Osteoblast (primary cell): ENCODE data around the gene LPGAT1. TPM values are rescaled to one million over a fixed set of nuclear protein-coding genes. Genes with fewer than 3 reads are reported as not detected.

Source experiments
- DNase-seq: peaks from one replicate; pipeline ENCODE4 v3.0.0; 2011; ENCODE audit warnings: low spot score, mixed read lengths; ENCODE audit not compliant: insufficient read length; ENCODE audit errors: missing footprints
- H2AFZ ChIP-seq: 2 replicates; pipeline ENCODE4 v1.6.0; 2011; ENCODE audit warnings: mild to moderate bottlenecking, low read length
- H3K27ac ChIP-seq: 2 replicates; pipeline ENCODE4 v1.5.1; 2011; ENCODE audit warnings: mild to moderate bottlenecking, low read depth, low read length, moderate library complexity
- H3K27me3 ChIP-seq: 2 replicates; pipeline ENCODE4 v1.6.0; 2012; ENCODE audit warnings: mild to moderate bottlenecking, control low read depth, inconsistent platforms, low read length, moderate library complexity; ENCODE audit not compliant: insufficient read depth
- H3K36me3 ChIP-seq: 2 replicates; pipeline ENCODE4 v1.5.1; 2011; ENCODE audit warnings: mild to moderate bottlenecking, low read length, control low read depth, moderate library complexity; ENCODE audit not compliant: insufficient read depth
- H3K4me1 ChIP-seq: 2 replicates; pipeline ENCODE4 v1.5.1; 2011; ENCODE audit warnings: mild to moderate bottlenecking, low read length, control low read depth, moderate library complexity; ENCODE audit not compliant: insufficient read depth
- H3K4me2 ChIP-seq: 2 replicates; pipeline ENCODE4 v1.6.0; 2011; ENCODE audit warnings: mild to moderate bottlenecking, low read length; ENCODE audit not compliant: insufficient read depth
- H3K4me3 ChIP-seq: fragments of 200-600 bp; sonication (generic); 3 replicates; pipeline ENCODE4 v1.5.1; 2012; ENCODE audit warnings: mild to moderate bottlenecking, low read length, inconsistent platforms; ENCODE audit not compliant: insufficient read depth
- H3K79me2 ChIP-seq: 2 replicates; pipeline ENCODE4 v1.6.0; 2012; ENCODE audit warnings: mild to moderate bottlenecking, low read length, control low read depth, inconsistent platforms; ENCODE audit not compliant: insufficient read depth
- H3K9me3 ChIP-seq: 2 replicates; pipeline ENCODE4 v1.5.1; 2011; ENCODE audit warnings: low read depth, low read length, control low read depth
- H4K20me1 ChIP-seq: 2 replicates; pipeline ENCODE4 v1.6.0; 2012; ENCODE audit warnings: mild to moderate bottlenecking, low read length, control low read depth; ENCODE audit not compliant: insufficient read depth
- CTCF ChIP-seq: IDR thresholded peaks from 2 replicates; pipeline ENCODE4 v1.5.1; 2011; ENCODE audit warnings: mild to moderate bottlenecking, low read depth, low read length, moderate library complexity; ENCODE audit errors: extremely low read depth
- total RNA-seq: library from RNA; depleted of rRNA; stranded (reverse); fragments of >200 nt; gene quantifications from 2 replicates; pipeline ENCODE4 v1.2.3, GENCODE V29; 2012

The LPGAT1 gene
- total RNA-seq, 1 donor: 43.4 TPM

- H3K79me2 ChIP-seq: no peaks in the 10 kb centered on the region
- H3K27me3 ChIP-seq: no peaks in the 10 kb centered on the region
- no peak for TF ChIP-seq CTCF
- no peak overlapping the region for H3K4me3 ChIP-seq
- no peaks in the 10 kb centered on the region for H3K9me3 ChIP-seq
- DNase-seq: no peak
- H3K27ac ChIP-seq: no peak overlapping the region
- no peaks in the 10 kb centered on the region for H3K36me3 ChIP-seq
- no peaks in the 10 kb centered on the region for H4K20me1 ChIP-seq
- H3K4me1 ChIP-seq: no peaks in the 10 kb centered on the region
- H3K4me2 ChIP-seq: no peak overlapping the region
- H2AFZ ChIP-seq: no peak overlapping the region
These were observed 41.9 kb downstream of the LPGAT1 start for GRCh38 chr1:211788626-211789025.

GRCh38 chr1:211783897-211784296 is 46.7 kb downstream of the LPGAT1 start:
- no peak overlapping the region for H3K4me2 ChIP-seq
- H3K4me3 ChIP-seq: no peak overlapping the region
- no peaks in the 10 kb centered on the region for H3K4me1 ChIP-seq
- H2AFZ ChIP-seq: no peak overlapping the region
- no peaks in the 10 kb centered on the region for H3K79me2 ChIP-seq
- TF ChIP-seq CTCF: no peak
- no peaks in the 10 kb centered on the region for H4K20me1 ChIP-seq
- H3K27ac ChIP-seq: no peak overlapping the region
- no peaks in the 10 kb centered on the region for H3K27me3 ChIP-seq
- H3K36me3 ChIP-seq: peaks cover 4% of the 10 kb centered on the region
- H3K9me3 ChIP-seq: no peaks in the 10 kb centered on the region
- no peak for DNase-seq

- Histone ChIP-seq H4K20me1 (no peaks in the 10 kb centered on the region), H3K4me1 (no peaks in the 10 kb centered on the region), H3K4me2 (no peak overlapping the region), H3K27ac (no peak overlapping the region), H3K27me3 (no peaks in the 10 kb centered on the region), H3K79me2 (no peaks in the 10 kb centered on the region), H3K4me3 (no peak overlapping the region), H3K36me3 (peaks cover 8% of the 10 kb centered on the region), H3K9me3 (no peaks in the 10 kb centered on the region), H2AFZ (no peak overlapping the region)
- no peak for DNase-seq
- no peak for TF ChIP-seq CTCF
These were observed 47.3 kb downstream of the LPGAT1 start for GRCh38 chr1:211783266-211783665.

- H3K27ac ChIP-seq: no peak overlapping the region
- H2AFZ ChIP-seq: no peak overlapping the region
- no peak overlapping the region for H3K4me3 ChIP-seq
- TF ChIP-seq CTCF: no peak
- peaks cover 9% of the 10 kb centered on the region for H3K36me3 ChIP-seq
- no peaks in the 10 kb centered on the region for H4K20me1 ChIP-seq
- no peaks in the 10 kb centered on the region for H3K9me3 ChIP-seq
- no peak for DNase-seq
- H3K27me3 ChIP-seq: no peaks in the 10 kb centered on the region
- no peak overlapping the region for H3K4me2 ChIP-seq
- H3K4me1 ChIP-seq: no peaks in the 10 kb centered on the region
- H3K79me2 ChIP-seq: no peaks in the 10 kb centered on the region
These were observed 49.3 kb downstream of the LPGAT1 start for GRCh38 chr1:211781260-211781659.
